Renal pelvis (tissue), 4 donors: Measurements from ENCODE around the gene VPS35. TPM values are rescaled to one million over a fixed set of nuclear protein-coding genes. Genes with fewer than 3 reads are reported as not detected.

ENCODE experiments used
- DNase-seq: peaks from one replicate; pipeline ENCODE4 v3.0.0-alpha.2; 2013
- polyA plus RNA-seq, 3 donors: library from polyadenylated mRNA; unstranded; fragments of 120-200 nt; gene quantifications; one replicate each; pipeline ENCODE4 v1.2.1, GENCODE V29; 2013; ENCODE audit not compliant: insufficient read length in 3 of 3

VPS35 gene
- polyA plus RNA-seq, 3 donors, result 144 to 178 (median 148) TPM

DNA sequence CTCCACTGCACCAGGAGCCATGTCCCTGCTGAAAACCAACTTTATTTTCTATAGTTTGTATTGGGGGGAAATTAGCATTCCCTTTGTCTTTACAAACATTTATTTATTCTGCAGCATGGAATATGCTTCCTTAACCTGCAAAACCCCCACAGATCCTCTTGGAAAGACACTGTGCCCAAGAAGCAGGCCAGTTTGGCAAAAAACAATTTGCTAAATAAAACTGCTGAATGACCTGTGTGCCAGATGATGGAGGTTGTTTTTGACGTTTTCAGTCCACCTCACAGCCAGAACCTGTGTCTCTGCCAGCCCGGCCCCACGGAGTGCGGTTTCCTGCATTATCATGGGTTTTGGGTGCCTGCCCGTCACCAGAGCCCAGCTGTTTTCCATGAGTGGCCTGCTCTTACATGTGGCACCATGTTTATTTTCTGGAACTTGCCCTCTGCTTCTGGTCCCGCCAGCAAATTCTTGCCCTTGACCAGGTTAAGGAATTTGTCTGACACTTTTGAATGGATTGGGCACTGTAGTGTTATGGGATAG is 26.9 kb upstream of the VPS35 start:
- DNase-seq, result no peak

DNA sequence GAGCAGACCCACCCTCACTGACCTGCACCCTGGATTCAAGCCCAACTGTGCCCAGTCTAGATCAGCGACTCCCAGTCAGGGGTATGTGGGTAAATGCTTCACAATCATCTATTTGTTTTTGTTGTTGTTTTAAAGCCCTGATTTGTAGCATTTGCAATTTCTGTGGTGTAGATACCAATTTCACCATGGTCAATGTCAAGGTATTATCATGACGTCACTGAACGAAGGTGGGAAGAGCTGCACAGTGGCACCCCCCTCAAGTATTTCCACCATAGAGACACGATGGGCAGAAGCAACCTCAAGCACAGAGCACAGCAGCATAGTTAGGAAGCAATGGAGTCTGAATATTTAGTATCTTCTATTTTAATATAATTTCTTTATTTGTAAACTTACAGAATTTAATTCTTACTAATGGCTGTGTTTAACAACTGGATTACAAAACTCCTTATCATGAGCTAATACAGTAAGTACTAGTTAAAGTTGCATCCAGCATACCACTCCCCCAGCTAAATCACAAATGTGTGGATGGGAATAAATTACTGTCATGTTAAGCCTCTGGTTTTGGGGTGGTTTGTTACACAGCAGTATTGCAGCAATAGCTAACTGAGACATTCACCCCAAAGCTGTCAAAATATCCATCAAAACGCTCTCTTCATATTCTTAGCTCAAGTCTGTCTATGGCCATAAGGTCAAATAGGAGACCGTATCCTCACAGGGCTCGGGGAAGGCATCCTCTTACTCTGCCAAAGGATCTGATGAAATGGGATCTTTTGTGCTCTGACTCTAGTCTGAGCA is 26.0 kb upstream of the VPS35 start:
- DNase-seq, result no peak

DNA sequence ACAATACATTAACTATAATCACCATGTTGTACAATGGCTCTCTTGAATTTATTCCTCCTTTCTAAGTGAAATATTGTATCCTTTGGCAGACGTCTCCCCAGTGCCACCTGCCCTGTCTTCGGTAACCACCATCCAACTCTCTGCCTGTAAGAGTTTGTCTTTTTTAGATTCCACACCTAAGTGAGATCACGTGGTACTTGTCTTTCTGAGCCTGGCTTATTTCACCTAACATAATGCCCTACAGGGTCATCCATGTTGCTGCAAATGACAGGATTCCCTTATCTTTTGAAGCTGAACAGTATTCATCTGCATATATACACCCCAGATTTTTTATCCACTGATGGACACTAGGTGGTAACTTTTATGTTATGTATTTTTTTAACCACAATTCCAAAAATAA is 24.7 kb upstream of the VPS35 start:
- DNase-seq, result no peak

DNA sequence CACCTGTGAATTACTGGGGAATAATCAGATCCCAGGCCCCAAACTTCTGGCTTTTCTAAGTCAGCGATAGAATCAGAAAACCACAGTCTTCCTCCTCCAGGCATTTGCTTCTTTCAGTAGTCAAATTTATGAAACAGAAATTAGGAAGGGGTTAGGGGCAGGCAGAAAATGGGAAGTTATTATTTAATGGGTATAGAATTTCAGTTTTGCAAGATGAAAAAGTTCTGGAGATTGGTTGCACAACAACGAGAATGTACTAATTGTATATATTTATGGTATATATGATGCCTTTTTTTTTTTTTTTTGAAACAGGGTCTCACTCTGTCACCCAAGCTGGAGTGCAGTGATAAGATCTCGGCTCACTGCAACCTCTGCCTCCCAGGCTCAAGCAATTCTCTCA is 23.9 kb upstream of the VPS35 start:
- no peak for DNase-seq

DNA sequence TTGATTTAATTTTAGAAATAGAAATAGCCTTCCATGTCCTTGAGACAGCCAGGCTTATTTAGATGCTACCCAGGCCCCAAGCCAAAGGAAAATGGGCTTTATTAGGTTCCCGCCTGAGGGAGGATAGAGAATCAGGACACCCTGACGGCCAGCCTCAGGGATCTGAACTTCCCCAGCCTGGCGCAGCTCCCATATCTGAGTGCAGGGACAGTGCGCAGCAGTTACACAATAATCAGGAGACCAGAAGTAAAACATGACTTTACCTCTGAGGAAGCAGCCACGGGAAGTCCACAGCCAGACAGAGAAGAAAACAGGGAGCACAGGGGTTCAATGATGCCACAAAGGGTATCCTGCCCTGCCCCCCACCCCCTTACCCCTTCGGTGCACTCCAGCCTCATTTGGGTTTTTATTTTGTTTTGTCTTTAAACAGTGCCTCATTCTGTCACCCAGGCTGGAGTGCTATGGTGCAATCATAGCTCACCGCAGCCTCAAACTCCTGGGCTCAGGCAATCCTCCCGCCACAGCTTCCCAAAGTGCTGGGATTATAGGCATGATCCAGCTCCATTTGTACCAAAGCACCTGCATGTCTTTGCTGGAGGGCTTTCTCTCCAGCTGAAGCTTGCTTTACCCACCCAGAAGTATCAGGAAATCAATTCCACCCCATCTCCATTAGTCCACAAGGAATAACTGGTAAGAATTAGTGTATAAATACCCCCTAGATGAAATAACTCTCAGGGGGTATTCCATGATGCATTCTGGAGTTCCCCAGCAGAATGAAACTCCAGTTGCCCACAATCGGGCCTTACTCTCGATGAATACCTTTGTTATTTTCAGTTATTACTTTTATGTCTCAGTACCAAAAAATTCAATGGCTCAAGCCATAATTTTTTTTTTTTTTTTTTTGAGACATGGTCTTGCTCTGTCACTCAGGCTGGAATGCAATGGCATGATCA is 22.4 kb upstream of the VPS35 start:
- no peak for DNase-seq

DNA sequence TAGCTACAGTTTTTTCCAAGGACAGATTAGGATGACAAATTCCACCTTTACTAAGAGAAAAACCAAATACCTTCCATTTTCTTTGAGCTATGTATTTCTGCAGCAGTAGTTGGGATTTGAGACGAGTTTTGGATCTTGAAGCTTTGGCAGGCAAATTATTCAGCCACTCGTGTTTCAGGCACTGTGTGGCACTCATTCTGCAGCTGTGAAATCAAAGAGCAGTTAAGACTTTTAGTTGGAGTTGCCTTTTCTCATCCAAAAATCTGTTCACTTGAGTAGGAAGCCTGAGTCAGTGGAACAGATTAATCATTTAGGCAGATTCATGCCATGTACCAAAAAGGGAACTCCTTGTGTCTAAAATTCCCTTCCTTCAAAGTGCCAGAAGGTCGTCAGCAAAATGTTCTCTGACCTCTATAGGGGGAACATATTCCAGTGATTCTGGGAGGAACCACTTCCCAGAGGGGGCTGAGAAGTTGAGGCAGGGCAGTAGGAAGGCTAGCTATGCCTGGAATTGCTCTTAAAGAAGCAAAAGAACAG is 20.6 kb upstream of the VPS35 start:
- no peak for DNase-seq

DNA sequence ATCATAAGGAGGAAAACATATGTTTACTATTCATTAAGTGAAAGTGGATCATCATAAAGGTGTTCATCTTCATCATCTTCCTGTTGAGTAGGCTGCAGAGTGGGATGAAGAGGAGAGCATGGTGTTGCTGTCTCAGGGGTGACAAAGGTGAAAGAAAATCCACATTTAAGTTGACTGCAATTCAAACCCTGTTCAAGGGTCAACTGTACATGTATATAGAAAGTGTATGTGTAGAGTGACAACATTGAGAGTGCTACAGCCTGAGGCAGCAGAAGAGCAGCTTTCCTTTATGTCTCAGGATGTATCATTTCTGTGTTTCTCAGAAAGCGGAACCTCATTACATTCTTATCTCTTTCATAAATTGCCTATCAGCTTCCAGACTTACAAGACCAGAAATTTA is 17.7 kb upstream of the VPS35 start:
- DNase-seq, result no peak

DNA sequence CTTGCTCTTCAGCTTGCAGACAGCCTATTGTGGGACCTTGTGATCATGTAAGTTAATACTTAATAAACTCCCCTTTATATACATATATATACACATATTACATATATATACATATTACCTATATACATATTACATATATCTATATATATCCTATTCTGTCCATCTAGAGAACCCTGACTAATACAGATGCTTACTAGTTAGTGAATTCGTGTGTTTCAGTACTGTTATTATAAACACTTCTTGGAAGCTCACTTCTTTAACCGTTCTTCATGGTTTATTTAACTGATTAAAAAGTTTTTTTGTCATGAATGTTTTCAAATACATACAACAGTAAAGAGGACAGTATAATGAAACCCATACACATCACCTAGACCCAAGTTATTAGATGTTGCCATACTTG is 13.1 kb upstream of the VPS35 start:
- DNase-seq, result no peak

DNA sequence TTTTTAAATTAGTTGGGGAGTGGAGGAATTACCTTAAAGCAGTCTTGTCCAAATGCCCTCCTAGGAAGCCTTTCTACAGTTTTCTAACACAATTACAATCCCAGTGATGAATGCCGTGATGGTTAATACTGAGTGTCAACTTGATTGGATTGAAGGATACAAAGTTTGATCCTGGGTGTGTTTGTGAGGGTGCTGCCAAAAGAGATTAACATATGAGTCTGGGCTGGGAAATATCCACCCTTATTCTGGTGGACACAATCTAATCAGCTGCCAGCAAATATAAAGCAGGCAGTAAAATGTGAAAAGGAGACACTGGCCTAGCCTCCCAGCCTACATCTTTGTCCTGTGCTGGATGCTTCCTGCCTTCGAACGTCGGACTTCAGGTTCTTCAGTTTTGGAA is 12.6 kb upstream of the VPS35 start:
- DNase-seq, result no peak

DNA sequence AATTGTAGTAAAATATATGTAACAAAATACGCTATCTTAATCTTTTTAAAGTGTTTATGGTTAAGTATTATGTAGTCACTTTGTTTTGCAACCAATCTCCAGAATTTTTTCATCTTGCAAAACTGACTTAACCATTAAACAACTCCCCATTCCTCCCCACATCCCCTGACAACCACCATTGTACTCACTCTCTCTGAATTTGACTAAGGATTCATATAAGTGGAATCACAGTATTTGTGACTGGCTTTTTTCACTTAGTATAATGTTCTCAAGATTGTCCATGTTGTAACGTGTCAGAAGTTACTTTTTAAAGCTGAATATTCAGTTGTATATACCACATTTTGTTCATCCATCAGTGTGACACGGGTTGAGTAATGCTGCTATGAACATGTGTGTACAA is 11.1 kb upstream of the VPS35 start:
- DNase-seq, result no peak

DNA sequence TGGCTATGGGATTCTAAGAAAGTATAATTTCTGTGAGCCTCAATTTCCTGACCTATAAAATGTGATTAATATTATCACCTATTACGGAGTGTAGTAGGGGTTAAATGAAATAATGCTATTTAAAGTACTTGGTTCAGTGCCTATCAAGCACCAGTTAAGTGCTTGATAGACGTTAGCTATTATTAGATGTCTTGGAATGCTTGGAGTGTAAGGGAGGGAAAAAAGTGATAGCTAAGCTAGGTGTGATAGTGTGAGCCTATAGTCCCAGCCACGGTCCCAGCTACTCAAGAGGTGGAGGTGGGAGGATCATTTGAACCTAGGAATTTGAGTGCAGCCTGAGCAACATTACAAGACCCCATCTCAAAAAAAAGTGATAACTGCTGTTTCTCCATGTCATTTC is 8.0 kb upstream of the VPS35 start:
- DNase-seq, result no peak

DNA sequence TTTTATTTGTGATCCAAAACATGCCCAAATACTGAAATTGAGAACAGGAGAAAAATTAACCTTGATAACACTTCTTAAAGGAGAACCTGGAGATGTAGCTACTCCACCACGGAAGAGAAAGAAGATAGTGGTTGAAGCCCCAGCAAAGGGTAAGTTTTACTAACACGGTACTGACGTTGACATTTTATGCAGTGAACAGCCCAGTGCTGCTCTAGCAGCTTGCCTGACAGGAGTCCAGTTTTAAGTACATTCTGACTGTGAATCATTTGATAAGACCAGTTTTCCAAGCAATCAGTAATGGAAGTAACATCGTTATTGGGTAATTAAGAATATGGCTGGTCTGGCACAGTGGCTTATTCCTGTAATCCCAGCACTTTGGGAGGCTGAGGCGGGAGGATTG is 7.0 kb upstream of the VPS35 start:
- no peak for DNase-seq

DNA sequence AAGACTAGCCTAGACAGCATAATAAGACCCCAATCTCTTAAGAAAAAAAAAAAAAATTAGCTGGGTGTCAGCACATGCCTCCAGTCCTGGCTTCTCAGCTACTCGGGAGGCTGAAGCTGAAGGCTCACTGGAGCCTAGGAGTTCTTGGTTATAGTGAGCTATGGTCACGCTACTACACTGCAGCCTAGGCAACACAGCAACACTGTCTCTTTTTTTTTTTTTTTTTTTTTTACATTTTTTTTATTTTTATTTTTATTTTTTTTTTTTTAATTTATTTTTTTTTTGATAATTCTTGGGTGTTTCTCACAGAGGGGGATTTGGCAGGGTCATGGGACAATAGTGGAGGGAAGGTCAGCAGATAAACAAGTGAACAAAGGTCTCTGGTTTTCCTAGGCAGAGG is 4.6 kb upstream of the VPS35 start:
- no peak for DNase-seq

DNA sequence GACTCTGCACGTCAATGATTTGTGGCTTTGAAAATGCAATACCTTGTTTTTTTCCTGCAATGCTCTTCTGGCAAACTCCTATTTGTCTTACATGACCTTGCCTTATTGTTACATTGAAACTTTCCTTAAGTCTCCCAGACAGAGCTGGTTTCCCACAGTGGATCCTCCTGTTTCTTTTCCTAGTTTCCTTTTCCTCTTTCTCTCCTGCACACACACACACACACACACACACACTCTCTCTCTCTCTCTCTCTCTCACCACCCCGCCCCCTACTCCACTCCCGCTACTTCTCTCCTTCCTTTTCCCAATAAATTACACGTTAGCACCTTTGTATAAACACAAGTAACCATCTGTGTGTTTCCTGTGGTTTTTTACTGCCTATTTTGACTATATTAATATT is 2.7 kb upstream of the VPS35 start:
- DNase-seq, result no peak

DNA sequence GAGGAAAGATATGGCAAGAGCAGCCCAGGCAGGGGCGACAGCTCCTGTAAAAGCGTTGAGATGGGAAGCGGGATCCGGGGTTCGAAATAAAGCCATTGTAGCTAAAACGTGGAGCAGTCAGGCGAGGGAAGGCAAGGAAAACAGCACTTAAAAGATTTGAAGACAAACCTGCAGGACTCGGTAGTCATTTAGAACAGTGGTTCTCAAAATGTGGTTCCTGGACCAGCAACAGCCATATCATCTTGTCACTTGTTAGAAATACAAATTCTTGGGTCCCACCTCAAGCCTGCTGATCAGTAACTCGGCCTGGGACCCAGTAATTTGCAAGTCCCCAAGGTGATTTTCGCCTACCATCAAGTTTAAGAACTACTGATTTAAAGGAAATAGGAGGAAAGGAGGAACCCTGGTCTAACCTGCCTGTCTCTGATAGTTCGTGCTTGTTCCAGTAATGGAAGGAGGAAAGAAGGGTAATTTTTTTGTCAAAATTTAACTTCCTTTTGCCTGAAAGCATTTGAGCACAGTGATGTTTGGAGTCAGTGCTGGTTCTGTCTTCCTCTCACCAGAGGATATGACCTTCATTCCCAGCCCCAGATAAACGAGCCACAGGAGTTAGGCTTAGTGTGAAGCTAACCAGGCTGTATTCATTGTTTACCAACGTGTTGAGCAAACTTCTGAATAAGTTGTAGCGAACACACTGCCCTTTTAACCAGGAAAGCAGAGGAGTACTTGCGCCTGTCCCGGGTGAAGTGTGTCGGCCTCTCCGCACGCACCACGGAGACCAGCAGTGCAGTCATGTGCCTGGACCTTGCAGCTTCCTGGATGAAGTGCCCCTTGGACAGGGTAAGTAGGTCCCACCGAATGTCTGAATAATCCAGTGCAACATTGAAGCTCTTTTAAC is 1.6 kb upstream of the VPS35 start:
- no peak for DNase-seq

DNA sequence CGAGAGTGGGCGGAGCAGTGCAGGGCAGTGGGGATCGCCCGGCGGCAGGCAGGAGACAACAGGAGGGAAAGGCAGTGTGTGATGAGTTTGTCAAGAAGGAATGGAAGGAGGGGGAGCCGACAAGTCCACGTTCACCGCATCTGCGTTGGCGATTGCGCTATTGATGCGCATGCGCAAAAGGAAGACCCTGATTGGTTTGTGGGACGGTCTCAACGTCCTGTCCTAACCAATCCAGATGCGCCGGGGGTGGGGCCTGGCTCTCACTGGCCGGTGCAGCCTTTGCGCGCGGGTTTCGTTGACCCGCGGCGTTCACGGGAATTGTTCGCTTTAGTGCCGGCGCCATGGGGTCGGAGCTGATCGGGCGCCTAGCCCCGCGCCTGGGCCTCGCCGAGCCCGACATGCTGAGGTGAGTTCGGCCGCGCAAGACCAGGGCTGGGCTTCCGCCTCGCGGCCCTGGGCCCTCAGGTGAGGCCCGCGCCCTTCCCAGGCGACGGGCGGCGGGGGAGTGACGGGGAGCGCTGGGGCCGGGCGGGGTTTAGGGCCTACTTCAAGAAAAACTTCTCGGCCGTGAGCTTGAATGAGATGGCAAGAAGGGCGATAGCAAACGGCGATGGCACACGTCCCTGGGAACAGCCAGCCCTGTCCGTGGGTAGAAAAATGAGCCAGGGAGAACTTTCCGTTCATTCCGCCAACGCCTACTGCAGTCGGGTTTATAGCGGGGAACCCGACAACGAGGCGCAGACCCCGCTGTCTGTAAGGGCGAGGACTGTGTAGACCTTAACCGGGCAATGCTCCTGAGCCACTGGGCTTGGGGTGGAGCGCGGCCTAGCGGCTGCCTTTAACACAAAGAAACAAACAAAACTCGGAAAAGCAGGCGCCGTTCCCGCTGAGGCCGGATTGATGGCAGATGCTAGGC is 645 bp upstream of the VPS35 start, which contains the start of gene ORC6:
Gene ORC6, plus strand, starts transcription at position 295 of the 916 bp plus-strand sequence. Its CDS starts 47 bp downstream, at position 342.
- peak; percentile 96 for DNase-seq

DNA sequence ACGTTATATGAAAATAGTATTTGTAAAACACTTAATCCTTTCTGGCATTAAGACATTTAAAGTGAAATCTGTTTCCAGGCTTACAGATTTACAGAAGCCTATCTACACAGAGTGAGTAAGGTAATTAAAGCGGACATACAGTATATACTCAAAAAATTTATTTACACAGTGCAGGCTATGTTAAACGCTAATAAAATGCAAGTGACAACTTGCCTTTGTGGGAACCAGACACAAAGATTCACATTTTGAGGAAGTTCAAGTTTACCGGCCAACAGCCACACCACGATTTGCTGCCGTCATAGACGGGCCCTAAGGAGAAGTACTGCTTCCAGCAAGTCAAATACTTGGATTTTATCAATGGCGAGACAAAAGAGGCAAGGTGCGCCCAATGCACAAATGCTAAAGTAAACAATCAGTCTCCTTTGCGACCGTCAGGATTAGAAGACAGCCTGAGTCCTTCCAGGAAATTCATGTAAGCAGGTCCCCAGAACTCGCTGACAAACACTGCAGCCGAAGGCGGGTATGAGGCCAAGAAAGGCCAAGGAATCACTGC is 801 bp downstream of the VPS35 start:
- peak; percentile 23 for DNase-seq

DNA sequence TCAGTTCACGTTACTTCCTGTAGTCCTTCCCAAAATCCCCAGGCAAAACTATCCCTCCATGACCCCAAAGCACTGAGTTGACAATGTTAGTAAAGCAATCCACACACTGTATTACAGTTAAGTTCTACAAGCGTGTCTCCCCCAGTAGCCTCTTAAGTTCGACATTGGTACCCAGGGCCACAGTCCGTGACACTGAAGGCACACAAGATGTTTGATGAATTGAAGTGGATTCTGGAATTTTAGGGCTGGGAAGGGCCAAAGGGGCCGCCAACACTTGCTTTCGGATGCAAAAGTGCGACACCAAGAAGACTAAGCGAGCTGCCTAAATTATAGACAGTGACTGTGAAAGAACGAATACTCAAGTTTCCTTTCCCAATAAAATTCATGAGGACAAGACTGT is 1.5 kb downstream of the VPS35 start:
- DNase-seq, result no peak

DNA sequence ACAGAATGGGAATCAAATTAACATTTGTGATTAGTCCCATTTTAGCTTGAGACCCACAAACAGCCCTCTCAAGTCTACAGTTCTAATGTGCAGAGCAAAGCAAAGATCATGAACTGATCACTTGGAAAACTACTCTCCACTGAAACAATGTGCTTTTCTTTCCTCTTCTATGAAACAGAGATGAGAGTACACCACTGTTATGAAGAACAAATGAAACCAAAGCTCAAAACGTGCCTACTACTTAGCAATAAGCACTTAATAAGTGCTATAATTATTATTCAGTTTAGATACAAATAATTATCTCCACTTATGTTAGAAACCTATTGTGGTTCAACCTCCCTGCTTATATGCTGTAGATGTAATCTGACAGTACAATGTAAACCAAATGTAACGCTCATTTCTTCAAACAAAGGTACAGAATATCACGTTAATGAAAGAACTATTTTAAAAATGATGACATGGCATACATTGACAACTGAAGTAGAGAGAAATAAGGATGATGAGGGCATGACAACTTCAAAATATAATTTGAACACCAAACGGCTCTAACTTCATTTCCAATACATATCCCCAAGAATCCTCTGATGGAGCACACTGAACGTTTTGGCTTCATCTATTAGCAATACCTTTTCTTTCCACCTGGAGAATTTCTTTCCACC is 2.0 kb downstream of the VPS35 start:
- no peak for DNase-seq
